HFF-Myc (cell line): ENCODE data around the gene PRKCQ.

Experiments used
- DNase-seq: peaks from one replicate; pipeline ENCODE4 v3.0.0-alpha.2; 2011; ENCODE audit warnings: low read depth; ENCODE audit errors: extremely low read depth
- H3K4me3 ChIP-seq: replicated peaks from 2 replicates; pipeline ENCODE4 v1.5.1; 2011; ENCODE audit warnings: low read depth, mild to moderate bottlenecking, control low read depth, low read length
- CTCF ChIP-seq: IDR thresholded peaks from 2 replicates; pipeline ENCODE4 v1.5.1; 2012; ENCODE audit warnings: mild to moderate bottlenecking, low read depth, low read length, control low read depth; ENCODE audit errors: missing control alignments

PRKCQ gene

GRCh38 chr10:6404127-6405072 lies 175.7 kb downstream of the PRKCQ start:
- no peak for TF ChIP-seq CTCF
- no peak for DNase-seq
- no peak overlapping the region for H3K4me3 ChIP-seq

GRCh38 chr10:6402960-6403359 lies 177.1 kb downstream of the PRKCQ start:
- no peak for TF ChIP-seq CTCF
- no peak overlapping the region for H3K4me3 ChIP-seq
- DNase-seq = no peak

GRCh38 chr10:6402349-6402709 lies 177.7 kb downstream of the PRKCQ start:
- no peak for DNase-seq
- no peak for TF ChIP-seq CTCF
- no peak overlapping the region for H3K4me3 ChIP-seq

- peak; percentile 82 for DNase-seq
- peak; percentile 62 for TF ChIP-seq CTCF
- peak overlapping the region; percentile 19 for H3K4me3 ChIP-seq
Measured at GRCh38 chr10:6401558-6402348, 178.3 kb downstream of the PRKCQ start.

- DNase-seq = no peak
- H3K4me3 ChIP-seq = no peak overlapping the region
- no peak for TF ChIP-seq CTCF
Measured at GRCh38 chr10:6400821-6401465, 179.1 kb downstream of the PRKCQ start.

- no peak overlapping the region for H3K4me3 ChIP-seq
- no peak for TF ChIP-seq CTCF
- no peak for DNase-seq
Measured at GRCh38 chr10:6400331-6400730, 179.7 kb downstream of the PRKCQ start.
